Measurements from ENCODE around the gene SLC34A1. TPM values are rescaled to one million over a fixed set of nuclear protein-coding genes. Genes with fewer than 3 reads are reported as not detected.

The SLC34A1 gene
- total RNA-seq, 4 donors from 2014 or later: not detected

- no peak for TF ChIP-seq CTCF (IDR thresholded peaks at IDR 0.05; ENCODE audit: low read depth)
These were observed 27.5 kb upstream of the SLC34A1 start for GRCh38 chr5:177356746-177357145.

- no peak for TF ChIP-seq CTCF (IDR thresholded peaks at IDR 0.05; ENCODE audit: low read depth)
These were observed 27.1 kb upstream of the SLC34A1 start for GRCh38 chr5:177357146-177357458.

GRCh38 chr5:177357459-177358351, 26.5 kb upstream of the SLC34A1 start, which contains the start of gene RGS14:
Gene RGS14 (plus strand): TSS chr5:177357924. CDS start chr5:177358025, 101 bp downstream.
- no peak for TF ChIP-seq CTCF (IDR thresholded peaks at IDR 0.05; ENCODE audit: low read depth)

- TF ChIP-seq CTCF (IDR thresholded peaks at IDR 0.05; ENCODE audit: low read depth): no peak
These were observed 25.8 kb upstream of the SLC34A1 start for GRCh38 chr5:177358370-177358819.

- no peak for TF ChIP-seq CTCF (IDR thresholded peaks at IDR 0.05; ENCODE audit: low read depth)
These were observed 24.8 kb upstream of the SLC34A1 start for GRCh38 chr5:177359451-177359851.

GRCh38 chr5:177359860-177360259, 24.4 kb upstream of the SLC34A1 start:
- TF ChIP-seq CTCF (IDR thresholded peaks at IDR 0.05; ENCODE audit: low read depth): no peak

- TF ChIP-seq CTCF (IDR thresholded peaks at IDR 0.05; ENCODE audit: low read depth): no peak
These were observed 22.6 kb upstream of the SLC34A1 start for GRCh38 chr5:177361418-177362291.
